SK-MEL-5 (cell line): ENCODE data around the gene CDC42SE1. TPM values are rescaled to one million over a fixed set of nuclear protein-coding genes. Genes with fewer than 3 reads are reported as not detected.

Source experiments
- DNase-seq: peaks from one replicate; pipeline ENCODE4 v3.0.0-alpha.2; 2016; ENCODE audit warnings: low read depth, low spot score
- in situ Hi-C: cut with HindIII; loops from 2 replicates; pipeline ENCODE4 v1.10.0; 2016; ENCODE audit warnings: low sequenced_read_pairs, high pct_unique_total_duplicates, low pct_unique_long_range_greater_than_20kb
- total RNA-seq: library from RNA; depleted of rRNA; stranded (reverse); fragments of >200 nt; shearing (Covaris generic); gene quantifications from 2 replicates; pipeline ENCODE4 v1.2.3, GENCODE V29; 2014

CDC42SE1 gene
- total RNA-seq, 1 experiment from 2014 or later: 95.8 TPM

GRCh38 chr1:151013518-151013917, 45.9 kb downstream of the CDC42SE1 start:
- DNase-seq: no peak
- in situ Hi-C loops: no loop called here

GRCh38 chr1:151012684-151013471, 46.5 kb downstream of the CDC42SE1 start:
- in situ Hi-C loops: no loop called here
- DNase-seq: no peak

DNA sequence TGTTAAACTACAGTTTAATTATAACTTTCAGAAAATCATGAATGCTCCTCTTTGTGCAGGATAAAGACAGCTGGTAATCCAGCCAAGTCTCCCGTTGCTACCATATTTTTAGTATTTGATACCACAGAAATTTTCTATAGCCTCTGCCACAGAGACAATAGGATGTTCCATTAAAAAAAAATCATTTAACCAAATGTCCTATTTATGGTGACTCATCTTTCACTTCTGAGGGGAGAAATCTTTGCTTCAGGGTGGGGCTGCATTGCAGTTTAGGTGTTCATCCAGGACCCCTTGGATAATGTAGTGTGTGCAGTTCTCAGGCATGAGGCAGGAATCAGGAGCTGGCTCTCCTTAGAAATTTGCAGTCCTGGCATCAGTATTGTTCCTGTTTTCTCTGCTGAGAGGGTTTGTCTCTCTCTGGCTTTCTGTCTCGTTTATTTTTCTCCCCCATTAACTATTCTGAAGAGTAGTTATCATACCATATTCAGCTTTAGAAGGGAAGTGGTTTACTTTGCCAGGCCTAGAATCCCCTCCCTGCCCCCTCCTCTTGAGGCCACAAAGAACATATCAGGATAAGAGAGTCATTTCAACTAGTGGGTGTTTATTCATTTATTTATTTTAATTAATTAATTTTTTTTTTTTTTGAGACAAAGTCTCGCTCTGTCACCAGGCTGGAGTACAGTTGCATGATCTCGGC, 48.1 kb downstream of the CDC42SE1 start:
- no peak for DNase-seq
- in situ Hi-C loops: no loop called here

DNA sequence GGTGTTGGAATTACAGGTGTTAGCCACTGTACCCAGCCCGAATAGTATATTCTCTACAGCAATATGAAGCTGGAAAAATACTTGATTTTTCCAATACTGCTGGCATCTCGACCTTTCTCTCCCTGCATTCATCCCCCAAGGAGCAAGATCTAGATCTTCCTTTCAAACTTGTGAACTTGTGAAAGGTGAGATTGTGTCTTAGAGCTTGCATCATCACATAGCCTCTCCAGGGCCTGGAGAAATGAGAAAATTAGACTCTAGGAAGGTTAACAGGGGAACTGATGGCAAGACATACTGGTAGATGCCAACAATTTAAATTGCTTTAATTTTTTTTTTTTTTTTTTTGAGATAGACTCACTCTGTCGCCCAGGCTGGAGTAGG, 49.1 kb downstream of the CDC42SE1 start:
- no peak for DNase-seq
- in situ Hi-C loops: no loop called here

DNA sequence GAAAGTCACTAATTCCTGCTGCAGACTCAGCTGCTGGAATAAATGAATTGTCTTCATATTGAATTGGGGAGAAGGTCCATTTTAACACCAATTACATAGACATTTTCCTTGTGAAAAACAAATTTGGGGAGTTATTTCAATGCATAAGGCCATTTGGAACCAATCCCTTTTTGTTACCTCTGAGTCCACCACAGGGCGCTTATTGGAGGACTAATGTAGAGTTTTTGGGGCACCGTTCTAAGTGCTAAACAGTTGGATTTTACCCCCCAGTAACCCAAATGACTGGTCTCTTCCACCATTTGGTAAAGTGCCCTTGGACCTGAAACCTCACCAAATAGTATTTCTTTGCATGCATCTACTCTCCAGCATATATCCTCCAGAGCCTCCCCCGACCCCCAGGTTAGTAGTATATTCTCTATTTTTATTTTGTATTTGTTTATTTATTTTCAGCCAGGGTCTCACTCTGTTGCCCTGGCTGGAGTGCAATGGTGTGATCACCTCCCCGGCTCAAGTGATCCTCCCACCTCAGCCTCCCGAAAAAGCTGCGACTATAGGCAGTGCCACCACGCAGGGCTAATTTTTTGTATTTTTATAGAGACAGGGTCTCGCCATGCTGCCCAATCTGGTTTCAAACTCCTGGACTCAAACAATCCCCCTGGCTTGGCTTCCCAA, 49.6 kb downstream of the CDC42SE1 start:
- no peak for DNase-seq
- in situ Hi-C loops: no loop called here

- in situ Hi-C loops: no loop called here
- no peak for DNase-seq
Measured at GRCh38 chr1:151009206-151009587, 50.2 kb downstream of the CDC42SE1 start.

DNA sequence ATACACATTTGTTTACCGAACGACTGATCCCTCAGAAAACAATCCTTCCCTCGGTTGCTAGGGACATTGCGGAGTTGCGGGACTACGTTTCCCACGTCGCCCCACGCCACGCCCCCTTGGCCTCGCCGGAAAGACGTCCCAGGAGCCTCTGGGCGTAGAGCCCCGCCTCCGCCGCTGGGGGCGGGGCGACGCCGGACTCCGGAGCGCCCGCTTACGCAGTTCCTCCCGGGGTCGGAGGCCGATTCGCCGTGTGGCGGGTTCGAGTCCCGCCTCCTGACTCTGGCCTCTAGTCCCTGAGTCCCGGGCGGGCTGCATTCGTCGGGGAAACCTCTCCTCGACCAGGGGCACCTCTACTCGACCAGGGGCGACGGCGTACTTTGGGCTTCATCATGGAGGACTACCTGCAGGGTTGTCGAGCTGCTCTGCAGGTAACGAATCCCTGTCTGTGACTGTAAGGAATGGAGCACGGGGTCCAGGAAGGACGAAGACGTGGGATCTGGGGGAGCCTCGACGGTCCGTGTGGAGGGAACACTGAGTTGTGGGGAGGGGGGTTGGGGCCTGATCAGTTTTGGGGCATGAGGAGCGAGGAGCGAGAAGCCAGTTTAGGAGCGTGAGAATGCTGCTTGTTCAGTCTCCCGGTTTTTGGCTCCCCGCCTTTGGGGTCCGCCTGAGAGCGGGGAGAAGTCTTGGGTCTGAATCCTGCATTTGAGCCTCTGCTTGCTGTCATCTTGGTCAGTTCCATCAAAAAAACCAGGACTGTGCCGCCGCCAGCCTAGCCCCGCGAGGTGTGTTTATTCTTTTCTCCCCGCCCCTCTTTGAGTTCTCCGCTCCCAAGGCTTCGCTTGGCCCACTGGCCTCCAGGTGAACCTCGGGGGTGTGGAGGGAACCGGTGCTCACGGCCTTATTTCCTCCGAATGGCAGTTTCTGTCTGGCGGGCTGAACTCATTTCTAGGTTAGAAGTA, 50.9 kb downstream of the CDC42SE1 start, which contains the start of gene PRUNE1:
TSS of gene PRUNE1 (plus strand) at position 206 of the 962 bp plus-strand sequence. CDS start at position 390, 184 bp downstream.
- in situ Hi-C loops: no loop called here

DNA sequence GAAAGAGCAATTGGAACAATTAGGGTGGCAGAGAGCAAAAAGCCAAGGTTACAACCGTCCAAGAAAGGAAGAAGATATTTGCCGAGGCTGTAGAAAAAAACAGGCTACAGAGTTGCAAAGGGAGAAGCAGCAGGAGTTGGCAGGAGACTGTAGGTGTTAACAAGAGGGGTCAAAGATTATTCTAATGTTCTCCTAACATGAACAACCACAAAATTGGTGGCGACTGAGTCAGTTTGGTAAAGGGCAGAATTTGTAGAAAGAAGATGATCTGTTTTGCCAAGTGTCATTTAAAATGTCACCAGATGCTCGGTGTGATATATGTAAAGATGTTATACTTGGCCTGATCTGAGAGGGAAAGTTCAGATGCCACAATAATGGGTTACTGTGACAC, 51.6 kb downstream of the CDC42SE1 start:
- in situ Hi-C loops: no loop called here
- DNase-seq: no peak

More for the DNA sequence above, 50.9 kb downstream of the CDC42SE1 start, which contains the start of gene PRUNE1:
- DNase-seq: peak; percentile 98

- in situ Hi-C loops: no loop called here
Measured at GRCh38 chr1:151006327-151007052, 52.9 kb downstream of the CDC42SE1 start, which contains the start of gene MINDY1. TSS of gene MINDY1 (minus strand) at chr1:151006902. CDS start at chr1:151002617, 4,285 bp downstream.

GRCh38 chr1:151005729-151006319, 53.6 kb downstream of the CDC42SE1 start:
- in situ Hi-C loops: no loop called here
- DNase-seq: no peak

More at GRCh38 chr1:151006327-151007052, 52.9 kb downstream of the CDC42SE1 start, which contains the start of gene MINDY1:
- DNase-seq: peak; percentile 98

- DNase-seq: no peak
- in situ Hi-C loops: no loop called here
Measured at GRCh38 chr1:151003180-151003579, 56.2 kb downstream of the CDC42SE1 start.

DNA sequence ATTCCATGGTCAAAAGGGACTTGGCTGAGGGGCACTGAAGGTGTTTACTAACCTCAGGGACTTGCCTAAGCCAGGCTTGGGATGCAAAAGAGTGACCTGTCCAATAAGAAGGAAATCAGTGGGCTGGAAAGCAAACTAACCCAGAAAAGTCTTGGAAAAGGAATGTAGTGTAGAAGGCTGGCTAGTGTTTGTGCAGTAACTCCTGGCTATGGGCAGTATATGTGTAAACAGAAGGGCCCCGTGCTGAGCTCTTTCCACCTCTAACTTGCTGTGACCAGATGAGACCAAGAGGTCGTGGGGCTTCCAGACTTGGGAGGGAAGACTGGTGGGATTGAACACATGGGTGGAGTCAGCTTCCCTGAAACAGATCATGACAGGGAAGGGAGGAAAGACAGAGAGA, 56.8 kb downstream of the CDC42SE1 start:
- in situ Hi-C loops: no loop called here
- DNase-seq: no peak

- in situ Hi-C loops: no loop called here
- no peak for DNase-seq
Measured at GRCh38 chr1:151002051-151002450, 57.4 kb downstream of the CDC42SE1 start.

DNA sequence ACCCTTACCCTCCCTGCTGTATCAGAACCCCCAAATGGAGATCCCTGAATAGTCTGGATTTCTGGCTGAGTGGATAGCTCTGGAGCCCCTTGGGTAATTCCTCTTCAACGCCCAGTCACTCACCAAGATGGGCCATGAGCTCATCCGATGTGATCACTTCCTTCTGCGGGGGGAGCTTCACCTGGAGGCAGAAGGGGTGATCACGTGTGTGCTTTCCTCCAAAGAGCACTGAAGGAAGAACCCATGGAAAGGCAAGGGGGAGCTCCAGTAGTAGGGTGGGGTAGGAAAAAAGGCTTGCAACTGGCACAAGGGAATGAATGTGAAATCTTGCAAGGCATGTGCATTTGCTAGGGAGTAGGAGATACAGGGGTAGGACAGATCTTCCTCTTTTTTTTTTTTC, 57.8 kb downstream of the CDC42SE1 start:
- in situ Hi-C loops: no loop called here
- DNase-seq: no peak
